NCI-H345 (cell line): ENCODE measurements around the gene DCUN1D4.
"Not testable (repeated sequence)": the region's sequence is repeated elsewhere in the genome, so short reads cannot be mapped to it uniquely, and the experiment has no call there.

Experiments used
- DNase-seq: peaks from one replicate; lab custom pipeline; 2025; lab: John Stamatoyannopoulos, UW

Gene DCUN1D4

DNA sequence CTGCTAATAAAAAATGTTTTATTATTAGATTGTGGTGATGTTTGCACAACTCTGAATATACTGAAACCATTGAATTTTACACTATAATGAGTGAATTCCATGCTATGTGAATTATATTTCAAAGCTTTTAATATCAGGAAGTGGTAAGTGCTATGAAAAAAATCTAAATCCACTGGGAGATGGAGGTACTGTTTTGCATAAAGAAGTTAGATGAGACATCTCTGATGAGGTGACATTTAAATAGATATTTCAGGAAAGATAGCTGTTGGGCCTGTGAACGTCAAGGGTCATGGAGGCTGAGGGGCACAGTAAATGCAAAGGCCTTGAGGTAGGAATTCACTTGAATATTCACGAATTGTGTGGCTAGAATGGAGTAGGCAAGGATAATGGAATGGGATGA, 12.3 kb downstream of the DCUN1D4 start:
- DNase-seq, result no peak

DNA sequence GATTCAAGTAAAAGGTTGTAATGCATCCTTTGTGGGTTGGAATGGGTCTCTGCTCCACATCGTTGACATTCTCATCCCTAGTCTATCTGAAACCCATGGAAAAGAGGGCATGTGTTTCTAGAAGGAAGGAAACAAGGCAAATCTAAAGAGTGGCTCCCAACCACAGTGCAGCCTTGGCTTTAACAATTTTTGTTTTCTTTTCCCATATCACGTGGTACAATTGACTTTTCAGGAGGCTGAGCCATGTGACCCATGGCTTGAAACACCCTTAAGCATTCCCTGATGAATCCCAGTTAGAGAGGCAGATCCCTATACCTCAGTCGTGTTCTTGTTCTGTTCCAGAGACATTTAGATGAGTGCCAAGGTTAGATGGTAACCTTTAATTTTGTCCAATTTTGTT, 12.8 kb downstream of the DCUN1D4 start:
- DNase-seq, result no peak

GRCh38 chr4:51858605-51859202, 15.8 kb downstream of the DCUN1D4 start:
- no peak for DNase-seq

- no peak for DNase-seq
These were observed 16.6 kb downstream of the DCUN1D4 start for GRCh38 chr4:51859476-51860031.

DNA sequence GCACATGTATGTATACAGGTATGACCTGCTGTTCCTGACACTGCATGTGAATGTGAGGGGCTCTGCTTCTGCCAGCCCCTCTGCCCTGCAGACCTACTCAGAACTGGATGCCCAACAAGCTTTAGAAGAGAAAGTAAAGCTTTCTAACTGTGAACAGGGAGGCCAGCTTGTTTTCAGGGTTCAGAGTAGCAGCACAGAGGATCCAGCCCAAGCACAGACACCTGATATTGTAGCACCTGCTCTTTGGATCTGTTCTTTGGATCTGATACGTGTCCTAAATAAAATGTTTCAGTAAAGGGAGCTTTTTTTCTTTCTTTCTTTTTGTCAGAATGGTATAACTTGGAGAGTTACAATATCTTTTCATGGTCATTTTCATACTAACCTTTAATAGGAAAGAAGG, 19.2 kb downstream of the DCUN1D4 start:
- no peak for DNase-seq

DNA sequence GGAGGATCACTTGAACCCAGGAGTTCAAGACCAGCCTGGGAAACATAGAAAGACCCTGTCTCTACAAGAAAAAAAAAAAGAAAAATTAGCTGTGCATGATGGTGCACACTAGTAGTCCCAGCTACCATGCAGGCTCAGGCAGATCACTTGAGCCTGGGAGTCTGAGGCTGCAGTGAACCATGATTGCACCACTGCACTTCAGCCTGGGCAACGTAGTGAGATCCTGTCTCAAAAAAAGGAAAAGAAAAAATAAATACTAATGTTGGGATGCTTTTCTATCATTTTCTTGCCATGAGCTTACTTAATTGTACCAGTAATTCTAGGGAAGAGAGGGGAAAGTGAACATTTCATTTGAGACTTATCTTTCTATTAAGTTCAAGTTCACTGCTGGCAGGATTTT, 19.8 kb downstream of the DCUN1D4 start:
- DNase-seq, result no peak

DNA sequence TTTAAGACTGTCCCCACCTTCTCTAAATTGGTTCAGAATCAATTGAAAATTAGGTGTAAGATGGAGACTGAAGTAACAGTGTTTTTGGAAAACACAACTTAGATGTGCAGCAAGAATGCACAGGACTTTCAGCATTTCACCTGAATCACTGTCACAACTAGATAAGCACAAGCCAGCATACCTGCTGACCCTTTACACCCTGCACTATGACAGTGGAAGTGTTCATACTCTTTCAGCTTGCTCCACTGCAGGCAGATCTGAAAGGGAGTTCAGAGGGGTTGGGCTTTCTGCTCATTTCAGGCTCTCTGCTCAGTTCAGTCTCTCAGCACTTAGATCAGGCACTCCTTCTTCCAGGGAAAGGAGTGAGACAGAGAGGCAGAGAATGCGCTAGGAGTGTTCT, 22.8 kb downstream of the DCUN1D4 start:
- no peak for DNase-seq

DNA sequence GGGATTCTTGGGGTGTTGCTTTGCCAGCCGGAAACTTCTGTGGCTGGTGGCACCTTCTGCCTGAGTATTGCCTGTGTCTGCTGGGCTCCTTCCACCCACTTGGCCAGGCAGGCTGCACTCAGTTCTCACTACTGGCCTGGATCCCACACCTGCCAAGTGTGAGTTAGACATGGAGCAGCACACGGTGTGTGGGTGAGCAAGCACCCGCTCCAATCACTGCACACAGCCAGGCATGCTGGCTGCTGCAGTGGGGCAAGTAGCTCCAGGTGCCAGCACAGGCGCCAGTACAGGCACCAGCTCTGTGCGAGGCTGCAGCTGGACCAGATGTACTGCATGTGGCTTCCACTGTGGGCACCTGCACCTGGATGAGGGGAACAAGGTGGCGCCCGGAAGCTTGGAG, 23.9 kb downstream of the DCUN1D4 start:
- DNase-seq, result no peak

DNA sequence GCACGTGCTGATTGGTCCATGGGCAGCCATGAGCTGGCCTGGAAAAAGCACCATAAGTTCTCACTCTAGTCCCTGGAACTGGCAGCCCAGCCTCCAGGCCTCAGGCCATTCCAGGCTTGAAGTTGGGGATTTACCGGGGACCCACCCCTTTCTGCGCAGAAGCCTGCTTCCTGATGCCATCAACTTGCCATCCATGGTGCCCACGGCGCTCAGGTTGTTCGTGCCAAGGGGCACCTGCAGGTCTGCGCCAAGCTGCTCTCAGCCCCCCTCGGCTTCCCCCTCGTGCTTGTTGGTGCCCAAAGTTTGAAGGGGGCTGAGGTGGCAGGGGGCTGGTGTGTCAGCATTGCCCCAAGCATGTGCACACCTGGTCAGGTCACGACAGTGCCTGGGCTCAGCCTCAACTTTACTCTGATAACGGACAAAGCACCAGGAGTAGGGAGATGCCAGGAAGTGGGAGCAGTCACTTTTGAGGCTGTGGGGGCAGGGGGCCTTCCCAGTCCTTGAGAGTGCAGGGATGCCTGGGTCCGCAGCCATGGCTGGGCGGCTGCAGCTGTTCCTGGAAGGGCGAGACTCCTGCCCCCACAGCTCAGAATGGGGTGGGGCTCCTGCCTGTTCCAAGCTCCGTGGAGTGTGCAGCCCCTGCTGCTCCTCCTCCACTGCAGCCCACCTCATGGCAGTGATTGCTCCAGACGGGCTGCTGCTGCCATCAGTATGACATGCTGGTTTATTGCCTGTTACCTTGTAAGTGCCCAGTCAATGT, 24.9 kb downstream of the DCUN1D4 start:
- no peak for DNase-seq

DNA sequence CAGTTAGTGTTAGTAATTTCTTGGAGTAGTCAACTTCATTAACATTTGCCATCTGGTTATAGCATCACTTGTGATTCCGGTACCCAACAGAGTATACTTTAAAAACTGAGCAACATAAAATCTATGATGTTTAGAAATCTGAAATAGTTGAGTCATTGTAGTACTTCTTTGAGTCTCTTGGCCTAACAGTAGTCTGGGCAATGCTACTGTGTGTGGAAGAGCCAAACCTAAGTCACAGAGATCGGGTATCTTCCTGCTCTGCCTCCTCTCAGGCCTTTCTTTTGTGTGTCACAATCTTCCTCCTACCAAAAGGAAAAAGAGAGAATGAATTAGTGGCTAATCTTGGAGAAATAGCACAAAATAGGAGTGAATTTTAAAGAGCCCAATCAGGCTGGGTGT, 25.5 kb downstream of the DCUN1D4 start:
- no peak for DNase-seq

DNA sequence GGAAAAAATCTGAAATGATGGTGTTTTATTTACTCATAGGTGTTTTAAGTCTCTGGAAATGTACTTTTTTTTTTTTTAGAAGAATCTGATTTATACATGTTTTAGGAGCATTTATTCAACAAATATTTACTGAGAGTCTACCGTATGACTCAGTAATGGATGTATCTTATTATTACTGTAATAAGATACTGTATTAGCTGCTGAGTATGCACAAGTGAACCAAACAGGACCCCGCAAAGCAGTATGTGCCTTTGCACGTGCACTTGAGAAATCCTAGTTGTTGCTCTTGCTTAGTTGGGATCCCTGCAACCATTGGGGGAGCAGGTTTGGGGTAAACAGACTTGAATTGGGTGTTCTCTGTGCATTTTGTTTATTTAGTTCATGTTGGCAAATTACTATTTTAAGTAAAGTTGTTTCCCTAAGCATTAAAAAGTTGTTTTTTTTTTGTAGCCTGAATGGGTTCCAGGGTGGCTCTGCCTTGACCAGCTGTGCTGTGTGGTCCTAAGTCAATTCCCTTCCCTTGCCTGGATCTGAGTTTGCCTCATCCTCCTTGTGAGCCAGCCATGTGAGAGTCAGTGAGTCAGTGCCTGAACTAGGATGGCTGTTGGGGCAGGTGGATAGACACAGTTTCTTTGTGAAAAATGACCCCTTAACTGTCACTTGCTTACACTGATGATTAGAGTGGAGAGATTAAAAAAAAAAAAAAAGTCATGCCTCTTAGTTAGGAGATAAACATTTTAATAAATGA, 27.7 kb downstream of the DCUN1D4 start:
- DNase-seq, result no peak

- no peak for DNase-seq
These were observed 29.5 kb downstream of the DCUN1D4 start for GRCh38 chr4:51872283-51872997.

DNA sequence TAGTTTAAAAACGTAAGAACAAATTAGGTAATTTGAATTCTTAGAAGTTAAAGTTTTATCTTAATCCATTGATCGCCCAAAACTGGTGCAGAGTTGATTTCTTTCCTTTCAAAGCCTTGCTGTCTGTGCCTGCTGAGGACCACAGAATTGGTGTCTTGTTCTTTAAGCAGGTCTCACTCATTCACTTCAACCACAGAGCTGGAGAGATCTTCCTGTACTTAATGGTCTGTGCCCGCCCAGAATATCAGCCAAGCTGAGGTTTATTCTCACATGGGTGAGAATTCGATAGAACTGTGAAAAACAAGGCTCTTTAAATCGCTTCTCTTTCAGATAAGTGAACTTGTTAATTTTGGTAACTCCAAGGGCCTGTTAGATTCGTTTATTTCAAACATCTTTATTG, 31.6 kb downstream of the DCUN1D4 start:
- no peak for DNase-seq

DNA sequence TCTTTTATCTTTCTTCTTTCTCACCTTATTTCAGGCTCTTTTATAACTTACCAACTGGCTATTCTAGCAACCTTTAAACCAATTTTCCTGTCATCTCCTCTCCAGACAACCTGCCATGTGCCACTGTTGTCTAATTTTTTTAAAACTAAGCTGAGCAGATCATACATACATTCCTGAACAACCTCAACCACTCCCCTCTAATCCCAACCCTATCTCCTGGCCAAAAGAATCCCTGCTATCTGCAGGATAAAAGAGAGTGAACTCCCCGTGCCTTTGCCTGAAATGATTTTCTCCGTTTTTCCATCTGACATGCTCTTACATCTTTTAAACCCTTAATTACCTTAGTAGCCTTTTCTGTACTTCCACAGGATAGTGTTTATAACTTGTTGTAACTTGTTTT, 35.5 kb downstream of the DCUN1D4 start:
- DNase-seq, result no peak

DNA sequence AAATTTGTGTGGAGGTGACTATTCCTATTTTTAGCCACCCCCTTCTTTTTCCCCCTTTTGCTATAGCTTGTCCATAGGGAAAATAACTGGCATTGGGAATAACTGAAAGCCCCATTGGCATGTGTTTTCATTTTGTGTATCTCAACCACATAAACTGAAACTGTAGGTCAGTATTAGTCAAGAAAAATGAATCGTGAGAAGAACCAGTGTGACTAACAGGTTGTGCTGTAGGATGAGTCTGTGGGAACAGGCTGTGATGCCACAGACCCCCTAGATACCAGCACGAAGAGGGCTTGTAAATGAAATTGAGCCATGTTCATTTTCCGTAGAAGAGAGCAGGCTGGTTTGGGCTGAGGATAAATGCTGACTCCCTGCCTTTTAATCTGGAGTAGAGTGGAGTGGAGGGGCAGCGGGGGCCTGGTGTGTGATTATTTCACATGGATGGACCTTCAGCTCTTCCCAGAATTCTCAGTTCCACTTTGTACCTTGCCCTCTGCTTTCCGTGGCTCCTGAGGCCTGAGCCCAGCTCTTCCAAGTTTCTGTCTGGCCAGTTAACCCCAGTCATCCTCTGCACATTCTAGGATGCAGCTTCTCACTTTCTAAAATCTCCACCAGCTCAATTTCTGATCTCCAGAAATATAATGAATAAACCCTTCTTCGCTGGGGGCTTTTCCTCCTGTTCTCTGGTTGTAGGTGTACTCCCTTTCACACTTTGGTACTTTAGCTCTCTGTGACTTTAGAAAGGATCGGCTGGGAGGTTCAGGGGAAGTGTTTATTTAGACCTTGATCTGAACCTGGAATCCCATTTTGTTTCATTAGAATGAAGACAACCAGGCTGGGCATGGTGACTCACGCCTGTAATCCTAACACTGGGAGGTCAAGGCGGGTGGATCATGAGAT, 37.3 kb downstream of the DCUN1D4 start:
- DNase-seq, result no peak

- DNase-seq, result no peak
These were observed 41.1 kb downstream of the DCUN1D4 start for GRCh38 chr4:51884055-51884454.

- no peak for DNase-seq
These were observed 41.7 kb downstream of the DCUN1D4 start for GRCh38 chr4:51884606-51885005.

GRCh38 chr4:51885363-51885762, 42.4 kb downstream of the DCUN1D4 start:
- no peak for DNase-seq

DNA sequence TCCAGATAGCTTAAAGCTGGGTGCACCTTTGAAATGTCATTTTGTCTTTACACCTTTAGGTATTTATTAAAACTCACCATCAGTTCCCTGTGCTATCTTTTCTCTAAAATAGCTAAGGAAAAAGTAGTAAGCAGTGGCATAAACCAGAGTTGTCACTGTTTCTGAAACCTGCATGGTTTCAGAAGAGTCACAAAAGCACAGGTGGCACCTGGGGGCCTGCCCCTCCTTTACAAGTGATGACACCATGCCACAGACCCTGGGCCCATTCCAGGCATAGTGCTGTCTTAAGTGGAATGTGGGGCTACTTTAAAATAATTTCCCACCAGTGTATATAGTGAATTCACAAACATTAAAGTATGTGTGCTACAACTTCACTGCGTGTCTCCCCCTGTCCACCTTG, 47.8 kb downstream of the DCUN1D4 start:
- no peak for DNase-seq

DNA sequence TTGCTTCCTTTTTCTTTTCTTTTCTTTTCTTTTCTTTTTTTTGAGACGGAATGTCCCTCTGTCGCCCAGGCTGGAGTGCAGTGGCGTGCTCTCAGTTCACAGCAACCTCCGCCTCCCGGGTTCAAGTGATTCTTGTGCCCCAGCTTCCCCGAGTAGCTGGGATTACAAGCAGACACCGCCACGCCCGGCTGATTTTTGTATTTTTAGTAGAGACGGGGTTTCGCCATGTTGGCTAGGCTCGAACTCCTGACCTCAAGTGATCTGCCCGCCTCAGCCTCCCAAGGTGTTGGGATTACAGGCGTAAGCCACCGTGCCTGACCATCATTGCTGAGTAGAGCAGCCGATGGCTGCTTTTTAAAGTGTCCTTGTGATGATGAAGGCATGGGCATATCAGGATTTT, 50.4 kb downstream of the DCUN1D4 start:
- DNase-seq, result not testable (repeated sequence)

GRCh38 chr4:51894059-51894645, 51.2 kb downstream of the DCUN1D4 start:
- no peak for DNase-seq
